NCI-H69 (cell line): ENCODE data around the gene NUMBL.
"Not testable (repeated sequence)": the region's sequence is repeated elsewhere in the genome, so short reads cannot be mapped to it uniquely, and the experiment has no call there.

Experiments
- DNase-seq: peaks from one replicate; lab custom pipeline; 2025; lab: John Stamatoyannopoulos, UW

Gene NUMBL

GRCh38 chr19:40662925-40663694 is 27.3 kb downstream of the NUMBL start:
- peak; percentile 91 for DNase-seq

DNA sequence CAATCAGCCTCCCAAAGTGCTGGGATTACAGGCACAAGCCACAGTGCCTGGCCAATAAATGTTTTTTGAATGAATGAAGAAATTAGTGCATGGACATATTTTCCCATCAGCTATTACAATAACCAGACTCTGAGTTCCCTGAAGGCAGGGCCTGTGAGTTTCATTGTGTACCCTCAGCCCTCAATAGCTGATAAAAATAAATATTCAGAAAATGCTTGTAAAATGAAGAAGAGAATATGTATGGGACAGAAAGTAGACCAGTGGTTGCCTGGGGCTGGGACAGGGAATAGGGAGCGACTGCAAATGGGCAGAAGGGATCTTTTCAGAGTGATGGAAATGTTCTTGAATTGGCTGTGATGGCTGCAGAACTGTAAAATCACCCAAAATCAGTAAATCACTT is 28.8 kb downstream of the NUMBL start:
- no peak for DNase-seq

DNA sequence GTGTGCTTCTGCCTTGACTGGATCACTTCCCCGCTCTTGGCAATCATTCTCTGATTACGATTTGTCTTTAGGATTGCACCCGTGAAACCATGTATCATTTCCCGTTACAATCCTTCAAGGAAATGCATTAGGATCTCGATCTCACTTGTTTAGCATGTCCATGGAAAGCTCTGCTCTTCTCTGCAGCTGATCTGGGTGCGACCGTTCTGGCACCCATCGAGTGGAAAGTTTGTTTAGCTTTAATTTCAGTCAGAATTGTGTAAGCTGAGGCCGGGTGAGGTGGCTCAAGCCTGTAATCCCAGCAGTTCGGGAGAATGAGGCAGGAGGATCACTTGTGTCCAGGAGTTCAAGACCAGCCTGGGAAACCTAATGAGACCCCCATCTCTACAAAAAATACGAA is 30.9 kb downstream of the NUMBL start:
- no peak for DNase-seq

GRCh38 chr19:40659116-40659515 is 31.3 kb downstream of the NUMBL start:
- no peak for DNase-seq

GRCh38 chr19:40658031-40658430 is 32.4 kb downstream of the NUMBL start:
- DNase-seq, result no peak

DNA sequence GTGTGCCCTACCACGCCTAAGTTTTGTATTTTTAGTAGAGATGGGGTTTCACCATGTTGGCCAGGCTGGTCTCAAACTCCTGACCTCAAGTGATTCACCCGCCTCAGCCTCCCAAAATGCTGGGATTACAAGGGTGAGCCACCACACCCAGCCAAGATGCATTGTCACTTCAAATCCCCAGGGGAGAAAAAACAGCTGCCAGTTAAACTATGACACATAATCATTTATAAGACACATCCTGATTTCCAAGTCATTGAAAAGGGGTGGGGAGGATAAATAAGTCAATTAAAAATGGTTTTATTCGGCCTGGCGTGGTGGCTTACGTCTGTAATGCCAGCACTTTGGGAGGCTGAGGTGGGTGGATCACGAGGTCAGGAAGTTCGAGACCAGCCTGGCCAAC is 34.8 kb downstream of the NUMBL start:
- DNase-seq, result not testable (repeated sequence)

GRCh38 chr19:40652303-40652702 is 38.1 kb downstream of the NUMBL start:
- DNase-seq, result not testable (repeated sequence)

GRCh38 chr19:40650749-40651305 is 39.6 kb downstream of the NUMBL start:
- no peak for DNase-seq

DNA sequence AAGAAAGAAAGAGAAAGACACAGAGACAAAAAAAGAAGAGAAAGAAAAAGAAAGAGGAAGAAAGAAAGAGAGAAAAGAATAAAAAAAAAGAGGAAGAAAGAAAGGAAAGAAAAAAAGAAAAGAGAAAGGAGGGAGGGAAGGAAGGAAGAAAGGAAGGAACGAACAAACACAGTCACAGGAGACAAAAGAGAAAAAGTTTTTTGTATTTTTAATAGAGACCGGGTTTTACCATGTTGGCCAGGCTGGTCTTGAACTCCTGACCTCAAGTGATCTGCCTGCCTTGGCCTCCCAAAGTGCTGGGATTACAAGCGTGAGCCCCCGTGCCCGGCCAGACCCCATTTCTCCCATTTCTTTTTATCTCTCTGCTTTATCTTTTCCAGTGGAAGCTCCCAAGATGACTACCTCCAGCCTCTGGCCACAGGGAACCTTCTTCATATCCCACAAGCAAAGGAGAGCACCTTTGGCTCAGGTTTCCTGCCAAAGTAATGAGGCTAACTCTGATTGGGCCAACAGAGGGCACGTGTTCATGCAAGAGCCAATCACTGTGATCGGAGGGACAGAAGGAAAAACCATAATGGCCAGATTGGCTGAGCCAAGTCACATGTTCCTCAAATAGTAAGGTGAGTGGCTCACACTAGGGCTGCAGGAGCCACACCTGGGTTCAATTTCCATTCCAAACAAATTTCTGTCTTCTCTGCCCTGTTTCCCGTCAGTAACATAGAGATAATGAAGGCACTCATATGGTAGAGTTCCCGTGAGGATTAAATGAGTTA is 40.4 kb downstream of the NUMBL start:
- DNase-seq, result peak; percentile 22

GRCh38 chr19:40646743-40647254 is 43.7 kb downstream of the NUMBL start:
- DNase-seq, result no peak

- DNase-seq, result no peak
Measured at GRCh38 chr19:40642757-40643305, 47.6 kb downstream of the NUMBL start.

DNA sequence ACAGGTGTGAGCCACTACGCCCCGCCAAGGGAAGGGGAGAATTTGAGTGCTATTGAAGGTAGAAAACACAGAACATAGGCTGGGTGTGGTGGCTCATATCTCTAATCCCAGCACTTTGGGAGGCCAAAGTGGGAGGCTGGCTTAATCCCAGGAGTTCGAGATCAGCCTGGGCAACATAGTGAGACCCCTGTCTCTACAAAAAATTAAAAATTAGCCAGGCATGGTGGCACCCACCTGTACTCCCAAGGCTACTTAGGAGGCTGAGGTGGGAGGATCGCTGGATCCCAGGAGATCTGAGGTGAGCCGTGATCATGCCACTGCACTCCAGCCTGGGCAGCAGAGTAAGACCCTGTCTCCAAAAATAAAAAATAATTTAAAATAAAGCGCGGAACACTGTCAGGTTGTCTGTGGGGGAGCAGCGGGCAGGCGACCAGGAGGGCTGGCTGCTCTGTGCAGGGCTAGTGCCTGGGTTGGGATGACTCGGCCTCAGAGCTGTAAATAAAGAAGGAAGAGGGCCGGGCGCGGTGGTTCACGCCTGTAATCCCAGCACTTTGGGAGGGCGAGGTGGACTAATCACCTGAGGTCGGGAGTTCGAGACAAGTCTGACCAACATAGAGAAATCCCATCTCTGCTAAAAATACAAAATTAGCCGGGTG is 48.3 kb downstream of the NUMBL start:
- no peak for DNase-seq

- DNase-seq, result no peak
Measured at GRCh38 chr19:40641281-40641680, 49.2 kb downstream of the NUMBL start.

DNA sequence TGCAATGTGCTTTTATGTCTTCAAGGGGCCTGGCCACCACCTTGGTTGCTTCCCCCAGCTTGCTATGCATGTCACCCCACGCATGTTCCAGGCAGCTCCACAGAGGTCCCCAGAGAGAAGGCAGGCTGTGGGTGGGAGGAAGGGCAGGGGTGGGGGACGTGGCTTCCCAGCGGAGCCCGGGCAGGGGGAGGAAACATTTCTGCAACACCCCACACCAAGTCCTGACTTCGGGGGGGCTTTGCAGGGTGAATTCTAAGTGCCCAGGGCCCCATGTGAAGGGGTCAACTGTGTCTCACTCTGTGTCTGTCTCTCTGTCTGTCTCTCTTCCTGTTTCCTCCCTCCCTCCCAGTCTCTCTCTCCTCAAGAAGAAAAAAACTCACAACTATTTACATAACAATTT is 49.7 kb downstream of the NUMBL start:
- no peak for DNase-seq

DNA sequence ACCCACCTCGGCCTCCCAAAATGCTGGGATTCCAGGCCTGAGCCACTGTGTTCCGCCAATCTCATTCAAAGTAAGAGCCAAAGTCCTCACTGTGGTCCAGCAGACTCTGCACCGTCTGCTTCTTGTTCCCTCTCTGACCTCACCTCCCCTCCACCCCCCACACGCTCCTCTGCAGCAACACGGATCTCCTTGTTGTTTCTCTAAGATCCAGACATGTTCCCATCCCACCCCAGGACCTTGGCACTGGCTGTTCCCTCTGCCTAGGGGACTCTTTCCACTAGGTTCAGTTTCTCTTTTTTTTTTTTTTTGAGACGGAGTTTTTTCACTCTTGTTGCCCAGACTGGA is 50.8 kb downstream of the NUMBL start:
- no peak for DNase-seq

GRCh38 chr19:40638327-40638726 is 52.1 kb downstream of the NUMBL start:
- no peak for DNase-seq

DNA sequence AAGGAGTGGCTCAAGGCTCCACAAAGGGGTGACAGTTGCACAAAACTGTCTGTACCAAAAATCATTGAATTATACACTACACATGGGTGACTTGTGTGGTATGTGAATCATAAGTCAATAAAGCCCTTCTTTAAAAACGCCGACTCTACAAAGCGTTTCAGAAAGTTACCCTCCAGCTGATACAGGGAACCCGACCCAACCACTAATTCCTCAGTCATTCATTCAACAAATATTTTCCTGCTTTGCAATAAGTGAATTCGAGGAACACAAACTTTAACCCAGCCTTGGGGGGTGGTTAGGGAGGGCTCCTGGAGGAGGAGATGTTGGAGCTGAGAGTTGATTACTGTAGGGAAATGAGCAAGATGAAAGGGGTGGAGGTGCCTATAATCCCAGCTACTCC is 57.2 kb downstream of the NUMBL start:
- no peak for DNase-seq

DNA sequence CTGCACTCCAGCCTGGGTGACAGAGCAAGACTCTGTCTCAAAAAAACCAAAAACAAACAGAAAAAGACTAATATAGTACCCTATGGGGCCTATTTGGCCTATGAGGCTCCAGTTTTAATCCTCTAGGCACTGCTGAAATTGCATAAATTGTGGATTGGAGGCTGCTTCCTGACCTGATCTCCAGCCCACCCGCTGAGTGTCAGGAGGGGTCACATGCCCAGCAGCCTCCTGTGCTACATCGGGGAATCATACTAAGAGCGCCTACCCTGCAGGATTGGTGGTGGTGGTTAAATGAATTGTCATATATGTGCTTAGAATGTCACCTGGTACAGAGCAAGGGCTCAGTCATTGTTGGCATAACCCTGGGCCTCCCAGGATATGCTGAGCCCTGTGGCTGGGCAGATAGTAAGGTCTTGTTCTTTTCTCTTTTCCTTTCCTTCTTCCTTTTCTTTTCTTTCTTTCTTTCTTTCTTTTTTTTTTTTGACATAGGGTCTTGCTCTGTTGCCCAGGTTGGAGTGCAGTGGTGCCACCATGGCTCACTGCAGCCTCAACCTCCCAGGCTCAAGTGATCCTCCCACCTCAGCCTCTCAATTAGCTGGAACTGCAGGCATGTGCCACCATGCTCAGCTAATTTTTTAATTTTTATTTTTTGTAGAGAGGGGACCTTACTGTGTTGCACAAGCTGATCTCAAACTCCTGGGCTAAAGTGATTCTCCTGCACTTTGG is 58.0 kb downstream of the NUMBL start:
- no peak for DNase-seq

DNA sequence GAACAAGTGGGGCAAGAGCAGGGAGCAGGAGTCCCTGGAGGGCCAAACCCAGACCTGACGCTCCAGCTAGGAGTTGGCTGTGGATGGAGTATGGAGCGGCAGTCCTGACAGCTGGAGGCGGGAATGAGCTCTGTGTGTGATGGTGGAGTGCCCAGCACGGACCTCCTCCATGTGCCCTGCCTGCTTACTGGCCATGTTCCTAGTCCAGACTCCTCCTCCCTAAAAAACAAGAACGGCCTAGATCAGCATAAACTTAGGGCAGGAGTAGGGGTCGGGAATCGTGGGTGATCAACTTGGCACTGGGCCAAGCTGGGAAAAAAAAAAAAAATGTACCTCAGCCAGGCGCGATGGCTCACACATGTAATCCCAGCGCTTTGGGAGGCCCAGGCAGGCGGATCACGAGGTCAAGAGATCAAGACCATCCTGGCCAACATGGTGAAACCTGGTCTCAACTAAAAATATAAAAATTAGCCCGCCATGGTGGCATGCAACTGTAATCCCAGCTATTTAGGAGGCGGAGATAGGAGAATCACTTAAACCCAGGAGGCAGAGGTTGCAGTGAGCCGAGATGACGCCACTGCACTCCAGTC is 59.8 kb downstream of the NUMBL start:
- no peak for DNase-seq

DNA sequence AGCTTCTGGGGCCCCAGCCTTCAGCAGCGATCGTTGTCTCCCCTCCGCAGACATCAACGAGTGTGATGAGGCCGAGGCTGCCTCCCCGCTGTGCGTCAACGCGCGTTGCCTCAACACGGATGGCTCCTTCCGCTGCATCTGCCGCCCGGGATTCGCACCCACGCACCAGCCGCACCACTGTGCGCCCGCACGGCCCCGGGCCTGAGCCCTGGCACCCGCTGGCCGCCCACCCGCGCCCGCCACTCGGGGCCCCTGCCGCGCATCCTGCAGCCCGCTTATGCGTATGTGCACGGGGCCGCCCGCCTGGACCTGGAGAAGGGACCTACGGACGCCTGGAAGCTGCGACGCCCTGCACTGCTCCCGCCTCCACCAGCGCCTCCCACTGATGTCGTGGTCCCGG is 61.1 kb downstream of the NUMBL start:
- no peak for DNase-seq
